HL-60 (cell line): ENCODE measurements around the gene GBA3.

Source experiments
- CTCF ChIP-seq: IDR thresholded peaks from one replicate; pipeline ENCODE4 v1.5.1; 2011; ENCODE audit warnings: low read length, control low read depth, inconsistent platforms; ENCODE audit not compliant: insufficient read depth
- REST ChIP-seq: IDR thresholded peaks from 2 replicates; pipeline ENCODE4 v1.6.1; 2012; ENCODE audit warnings: low read depth; ENCODE audit not compliant: insufficient replicate concordance

- no peak for TF ChIP-seq CTCF
- TF ChIP-seq REST, result no peak
These were observed 19.8 kb downstream of the GBA3 start for GRCh38 chr4:22712529-22712928.
